K562 (cell line): ENCODE measurements around the gene HP. TPM values are rescaled to one million over a fixed set of nuclear protein-coding genes. Genes with fewer than 3 reads are reported as not detected.

Experiments used
- ATAC-seq: fragments of 200-7000 bp; cut with Tn5 transposase; 3 replicates; pipeline ENCODE4 v1.9.1; 2020; ENCODE audit warnings: moderate library complexity
- BruUV-seq: library from RNA; stranded (reverse); fragments of 400-500 nt; replicated peaks from 2 replicates; lab custom pipeline; 2021; lab: Mats Ljungman, UMichigan
- CTCF ChIA-PET: fragments of 300-600 bp; formaldehyde crosslinking; extraction: SDS; loops from one replicate; lab custom pipeline; 2021; ENCODE audit warnings: low intra/inter-chr PET ratio; lab: Yijun Ruan, JAX
- POLR2A ChIA-PET: fragments of 300-600, 350-650 bp; sonication (Branson Sonifier 250); formaldehyde crosslinking; extraction: SDS; loops from one replicate; lab custom pipeline; 2021; ENCODE audit warnings: antibody characterized with exemption, inconsistent platforms; lab: Yijun Ruan, JAX
- DNase-seq, 4 experiments: peaks; one replicate each; pipeline versions ENCODE4 v3.0.0 to v3.0.0-alpha.2; 2011 to 2018; ENCODE audit warnings: low spot score in 3 of 4, mixed read lengths in 3 of 4; ENCODE audit errors: extremely low read depth in 1 of 4
- FAIRE-seq: peaks from 2 replicates; lab custom pipeline; 2011; peaks lifted over from hg19 to GRCh38; lab: Jason Lieb, UNC
- H2AFZ ChIP-seq: 2 replicates; pipeline ENCODE4 v1.6.0; 2011; ENCODE audit warnings: low read depth, low read length, control low read depth, inconsistent platforms
- H3K27ac ChIP-seq: fragments of 200-600 bp; 3 replicates; pipeline ENCODE4 v1.8.0; 2011; ENCODE audit warnings: low read depth, mild to moderate bottlenecking, control low read depth, inconsistent platforms, low read length, moderate library complexity, mixed read lengths; ENCODE audit errors: extremely low read depth
- H3K27me3 ChIP-seq, 2 experiments: fragments of 300-600 bp in 1 of 2; 2 replicates in 1 of 2; 3 replicates in 1 of 2; pipeline versions ENCODE4 v1.6.0 to v1.8.0; 2011; ENCODE audit warnings: inconsistent platforms in 2 of 2, low read length in 2 of 2, mild to moderate bottlenecking in 1 of 2, mixed read lengths in 1 of 2, moderate library complexity in 1 of 2; ENCODE audit not compliant: control insufficient read depth in 2 of 2, insufficient read depth in 2 of 2
- H3K36me3 ChIP-seq: fragments of 300-600 bp; 3 replicates; pipeline ENCODE4 v1.8.0; 2011; ENCODE audit warnings: mild to moderate bottlenecking, low read length, inconsistent platforms; ENCODE audit not compliant: control insufficient read depth, insufficient read depth
- H3K4me1 ChIP-seq, 2 experiments: fragments of 200-600 bp in 1 of 2; replicated peaks in 1 of 2; 2 replicates in 1 of 2; 3 replicates in 1 of 2; pipeline versions ENCODE4 v1.5.1 to v1.8.0; 2011; ENCODE audit warnings: inconsistent platforms in 2 of 2, low read length in 2 of 2, mild to moderate bottlenecking in 1 of 2, mixed read lengths in 1 of 2, moderate library complexity in 1 of 2; ENCODE audit not compliant: control insufficient read depth in 2 of 2, insufficient read depth in 2 of 2
- H3K4me2 ChIP-seq: 2 replicates; pipeline ENCODE4 v1.6.1; 2011; ENCODE audit warnings: low read length, control low read depth, inconsistent platforms, mixed read lengths; ENCODE audit not compliant: insufficient read depth
- H3K4me3 ChIP-seq: fragments of 200-600 bp; sonication (generic), shearing (Covaris generic); 2 replicates; pipeline ENCODE4 v1.5.1; 2016; ENCODE audit warnings: control low read depth, inconsistent platforms
- H3K79me2 ChIP-seq: fragments of 200-600 bp; 3 replicates; pipeline ENCODE4 v1.8.0; 2011; ENCODE audit warnings: low read length, inconsistent platforms; ENCODE audit not compliant: control insufficient read depth, insufficient read depth
- H3K9ac ChIP-seq, 2 experiments: 2 replicates each; pipeline versions ENCODE4 v1.6.0 to v1.6.1; 2011; ENCODE audit warnings: low read depth in 2 of 2, low read length in 2 of 2, control low read depth in 1 of 2, inconsistent platforms in 1 of 2, mild to moderate bottlenecking in 1 of 2, mixed read lengths in 1 of 2; ENCODE audit not compliant: insufficient read depth in 1 of 2
- H3K9me1 ChIP-seq: one replicate; pipeline ENCODE4 v1.6.0; 2011; ENCODE audit warnings: inconsistent platforms, mild to moderate bottlenecking, low read length, moderate library complexity; ENCODE audit not compliant: control insufficient read depth, insufficient read depth
- H3K9me3 ChIP-seq: replicated peaks from 2 replicates; pipeline ENCODE4 v1.5.1; 2011; ENCODE audit warnings: low read depth, low read length, inconsistent platforms; ENCODE audit not compliant: control insufficient read depth, insufficient read depth
- H4K20me1 ChIP-seq: replicated peaks from 2 replicates; pipeline ENCODE4 v1.6.1; 2011; ENCODE audit warnings: low read length, inconsistent platforms, mixed read lengths; ENCODE audit not compliant: control insufficient read depth, insufficient read depth
- BRD9 ChIP-seq: fragments of 450-650 bp; IDR thresholded peaks from 2 replicates; pipeline ENCODE4 v1.6.1; 2018; ENCODE audit warnings: low read depth; ENCODE audit not compliant: partially characterized antibody
- CBX3 ChIP-seq, 2 experiments: IDR thresholded peaks; 1 replicate in 1 of 2; 2 replicates in 1 of 2; pipeline ENCODE4 v1.6.1; 2012; ENCODE audit warnings: inconsistent platforms in 2 of 2, low read length in 2 of 2, borderline replicate concordance in 1 of 2, control low read depth in 1 of 2
- KAT8 ChIP-seq: fragments of 450-650 bp; IDR thresholded peaks from 2 replicates; pipeline ENCODE4 v1.6.1; 2016; ENCODE audit warnings: low read depth, mild to moderate bottlenecking
- LARP7 ChIP-seq: fragments of 450-650 bp; IDR thresholded peaks from 2 replicates; pipeline ENCODE4 v1.6.1; 2016
- LEF1 ChIP-seq: fragments of 450-650 bp; IDR thresholded peaks from 2 replicates; pipeline ENCODE4 v1.6.1; 2016; ENCODE audit warnings: mild to moderate bottlenecking
- MED1 ChIP-seq: sonication (generic); formaldehyde crosslinking; IDR thresholded peaks from 2 replicates; pipeline ENCODE4 v1.8.1; 2023; ENCODE audit warnings: missing genetic modification reagents, borderline replicate concordance
- SRF ChIP-seq, 2 experiments: fragments of 250-450, 450-650 bp in 1 of 2; sonication (Bioruptor Pico) in 1 of 2; sonication (generic) in 1 of 2; formaldehyde crosslinking; IDR thresholded peaks; 2 replicates each; pipeline versions ENCODE4 v1.5.0 to v1.5.1; 2020 to 2022; ENCODE audit warnings: mild to moderate bottlenecking in 1 of 2, missing genetic modification reagents in 1 of 2
- TAF1 ChIP-seq: IDR thresholded peaks from 2 replicates; pipeline ENCODE4 v1.6.1; 2011; ENCODE audit warnings: mild to moderate bottlenecking, low read length, moderate library complexity; ENCODE audit not compliant: insufficient read depth, control insufficient read depth, severe bottlenecking; ENCODE audit errors: extremely low read depth
- TCFL5 ChIP-seq: fragments of 250-450 bp; sonication (Bioruptor Pico); conservative IDR thresholded peaks from 2 replicates; pipeline ENCODE4 v1.6.1; 2021; ENCODE audit warnings: mild to moderate bottlenecking, moderate library complexity, matching md5 sums
- ZNF311 ChIP-seq: fragments of 250-450 bp; sonication (Bioruptor Pico); IDR thresholded peaks from 2 replicates; pipeline ENCODE4 v1.4.0; 2020; ENCODE audit warnings: mild to moderate bottlenecking, moderate library complexity
- WGBS: fragments of 100-300 bp; shearing (Covaris generic); methylation state at CpG from one replicate; pipeline ENCODE4 v1.1.6; 2016; ENCODE audit warnings: low coverage, mixed read lengths; ENCODE audit not compliant: insufficient coverage; ENCODE audit errors: missing lambda C conversion rate; 5-methylcytosine and 5-hydroxymethylcytosine counted together
- in situ Hi-C: fragments of 300-500 bp; cut with MboI; formaldehyde crosslinking; loops from 4 replicates; pipeline ENCODE4 v1.15.0; 2018; ENCODE audit warnings: inconsistent platforms, mixed read lengths
- intact Hi-C: fragments of 100-400 bp; cut with micrococcal nuclease; formaldehyde crosslinking; loops from 2 replicates; pipeline ENCODE4 v1.14.2; 2022
- polyA plus RNA-seq, 8 experiments: library from polyadenylated mRNA; depleted of rRNA in 4 of 8; stranded (reverse) in 5 of 8; unstranded in 3 of 8; fragments of >200 nt; fragmentation: Nextera tagmentation in 2 of 8; fragmentation: Illumina TruSeq in 1 of 8; extraction: Ambion mirVana in 2 of 8; extraction: Trizol in 1 of 8; gene quantifications; 2 replicates each; pipeline versions ENCODE4 v1.2.1 to v1.2.3, GENCODE V29; 2011 to 2014; ENCODE audit warnings: inconsistent platforms in 1 of 8, missing spikeins in 1 of 8
- total RNA-seq, 7 experiments: library from RNA; depleted of rRNA in 6 of 7; stranded (reverse); fragments of >200 nt in 6 of 7; fragmentation: Illumina TruSeq in 2 of 7; extraction: Trizol in 2 of 7; gene quantifications; 2 replicates each; pipeline versions ENCODE4 v1.2.1 to v1.2.3, GENCODE V29; 2011 to 2021; ENCODE audit warnings: low replicate concordance in 1 of 7
- TF ChIP-seq, protein P1 (sequence below): fragments of 250-450 bp; sonication (Bioruptor Pico); IDR thresholded peaks from 2 replicates; pipeline ENCODE4 v1.8.0; 2021; ENCODE audit warnings: mild to moderate bottlenecking, moderate library complexity

The HP gene
- total and polyA plus RNA-seq, 9 of the 15 experiments (the other 6 are each of a cell fraction or from before 2014, with no cell fraction given): 0.04 to 8.7 TPM; not detected in 7

GRCh38 chr16:72036098-72036497 is 18.2 kb upstream of the HP start:
- H3K9ac ChIP-seq: no peak overlapping the region
- no peak for DNase-seq
- ChIA-PET CTCF (no interaction called here), POLR2A (interaction anchor here (0.7 to 1.2 kb wide), 2 partner anchors 16 to 37 kb away, joined by 5 read pairs; no protein-coding TSS in a partner anchor)
- intact Hi-C loops (no loop called here), in situ Hi-C loops (no loop called here)
- no peak overlapping the region for H3K27ac ChIP-seq
- BruUV-seq: no TSS peak
- H4K20me1 ChIP-seq: no peaks in the 10 kb centered on the region
- no peaks in the 10 kb centered on the region; a peak in 1 of 5 replicates for H3K4me1 ChIP-seq
- no peaks in the 10 kb centered on the region for H3K9me1 ChIP-seq
- no peak for TF ChIP-seq TAF1
- TF ChIP-seq MED1 (CRISPR knock-in tag): no peak
- no peak for TF ChIP-seq CBX3 (IDR thresholded peaks at IDR 0.05; ENCODE audit: borderline replicate concordance in 1 of 2, low read length in 2 of 2)
- TF ChIP-seq SRF (CRISPR knock-in tag; IDR thresholded peaks at IDR 0.05): no peak
- no peak for TF ChIP-seq LARP7
- no peak for TF ChIP-seq TCFL5 (CRISPR knock-in tag)
- no peak for TF ChIP-seq KAT8
- TF ChIP-seq BRD9: no peak
- no peak for TF ChIP-seq ZNF311
- TF ChIP-seq, protein P1, sequence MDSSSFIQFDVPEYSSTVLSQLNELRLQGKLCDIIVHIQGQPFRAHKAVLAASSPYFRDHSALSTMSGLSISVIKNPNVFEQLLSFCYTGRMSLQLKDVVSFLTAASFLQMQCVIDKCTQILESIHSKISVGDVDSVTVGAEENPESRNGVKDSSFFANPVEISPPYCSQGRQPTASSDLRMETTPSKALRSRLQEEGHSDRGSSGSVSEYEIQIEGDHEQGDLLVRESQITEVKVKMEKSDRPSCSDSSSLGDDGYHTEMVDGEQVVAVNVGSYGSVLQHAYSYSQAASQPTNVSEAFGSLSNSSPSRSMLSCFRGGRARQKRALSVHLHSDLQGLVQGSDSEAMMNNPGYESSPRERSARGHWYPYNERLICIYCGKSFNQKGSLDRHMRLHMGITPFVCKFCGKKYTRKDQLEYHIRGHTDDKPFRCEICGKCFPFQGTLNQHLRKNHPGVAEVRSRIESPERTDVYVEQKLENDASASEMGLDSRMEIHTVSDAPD (CRISPR knock-in tag): no peak
- no peak for TF ChIP-seq LEF1
- no peaks in the 10 kb centered on the region for H3K9me3 ChIP-seq
- H3K27me3 ChIP-seq: no peaks in the 10 kb centered on the region; a peak in 1 of 5 replicates
- H2AFZ ChIP-seq: no peak overlapping the region
- no peaks in the 10 kb centered on the region for H3K36me3 ChIP-seq
- 23% methylated on average over 5 of the region's 5 CpGs for WGBS
- peak; percentile 62 for FAIRE-seq
- no peak overlapping the region for H3K4me3 ChIP-seq
- peak; percentile 45; the same call in 1 of the 3 replicates for ATAC-seq
- no peak overlapping the region for H3K4me2 ChIP-seq
- no peaks in the 10 kb centered on the region for H3K79me2 ChIP-seq
